ENCODE data around the gene PRR5L. TPM values are rescaled to one million over a fixed set of nuclear protein-coding genes. Genes with fewer than 3 reads are reported as not detected.

Gene PRR5L
- total RNA-seq, 1 donor from 2014 or later, result 3.0 TPM

- DNase-seq (ENCODE audit: low read depth in 2 of 2), result no peak
These were observed 104.8 kb downstream of the PRR5L start for GRCh38 chr11:36400766-36401455.

- peak; percentile 5 to 73 for DNase-seq (ENCODE audit: low read depth in 2 of 2)
These were observed 106.6 kb downstream of the PRR5L start for GRCh38 chr11:36402568-36403170.

DNA sequence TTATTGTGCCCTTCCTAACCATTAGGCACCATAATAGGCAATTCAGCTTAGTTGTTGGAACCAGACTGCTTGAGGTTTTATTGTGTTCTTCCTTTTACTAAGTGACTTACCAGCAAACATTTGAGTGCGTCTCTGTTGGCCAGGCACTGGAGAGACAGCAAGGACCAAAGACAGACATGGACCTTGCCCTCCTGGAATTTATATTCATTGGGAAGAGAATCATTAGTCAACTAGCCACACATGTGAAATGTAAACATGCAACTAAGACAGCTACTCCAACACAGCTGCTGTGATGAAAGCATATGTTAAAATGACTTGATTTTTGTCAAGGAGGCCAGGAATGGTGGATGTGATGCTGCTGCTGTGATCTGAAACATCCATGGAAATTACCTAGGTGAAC is 107.6 kb downstream of the PRR5L start:
- peak in 1 of 2 donors; percentile 31 for DNase-seq (ENCODE audit: low read depth in 2 of 2)

DNA sequence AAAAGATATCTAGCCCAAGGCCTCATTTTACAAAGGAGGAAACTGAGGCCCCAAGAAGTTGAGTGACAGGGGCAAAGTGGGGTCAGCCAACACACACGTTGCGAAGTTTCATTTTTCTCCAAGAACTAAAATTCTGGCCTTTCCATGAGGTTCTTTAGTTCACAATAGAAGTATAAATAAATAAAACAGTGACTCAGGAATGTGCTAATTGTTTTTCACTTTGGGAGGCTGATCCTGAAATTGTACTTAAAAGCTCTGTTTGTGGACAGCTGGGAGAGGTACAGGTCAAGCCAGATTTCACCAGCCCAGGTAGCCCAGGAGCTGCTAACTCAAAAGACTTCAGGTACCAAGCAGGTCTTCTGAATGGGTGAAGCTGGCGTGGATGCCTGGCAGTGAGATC is 108.7 kb downstream of the PRR5L start:
- DNase-seq (ENCODE audit: low read depth in 2 of 2), result peak in 1 of 2 donors; percentile 79

- DNase-seq (ENCODE audit: low read depth in 2 of 2), result peak in 1 of 2 donors; percentile 46
These were observed 109.7 kb downstream of the PRR5L start for GRCh38 chr11:36405585-36406367.

GRCh38 chr11:36407356-36407755 is 111.3 kb downstream of the PRR5L start:
- DNase-seq (ENCODE audit: low read depth in 2 of 2), result no peak

DNA sequence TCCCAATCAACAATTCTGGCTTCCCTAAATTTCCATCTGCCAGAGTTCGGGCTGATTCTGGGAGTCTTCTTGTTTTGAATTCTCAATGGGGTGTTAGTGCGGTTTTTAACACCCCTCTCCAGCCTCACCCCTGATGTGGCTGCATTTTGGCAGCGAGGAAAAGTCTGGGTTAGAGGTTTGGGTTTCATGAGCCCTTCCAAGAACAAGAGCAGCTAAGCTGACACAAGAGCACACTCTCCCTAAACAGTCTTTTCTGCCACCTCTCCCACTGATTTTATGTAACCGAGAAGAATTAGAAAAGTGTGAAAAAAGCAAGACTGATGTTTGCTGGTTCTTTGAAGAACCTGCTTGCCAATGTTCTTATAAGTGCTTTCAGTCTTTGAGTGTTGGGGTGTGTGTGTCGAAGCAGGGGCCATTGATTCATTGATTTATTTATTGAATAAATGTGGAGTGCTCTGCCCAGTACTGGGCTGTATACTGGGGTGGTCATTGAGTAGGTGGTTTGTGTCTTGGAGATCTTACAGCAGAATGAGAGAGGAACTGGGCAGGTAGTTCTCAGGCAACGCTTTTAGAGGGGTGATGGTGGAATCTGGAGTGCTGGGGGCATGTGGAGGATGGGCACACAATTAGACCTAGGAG is 112.5 kb downstream of the PRR5L start:
- no peak for DNase-seq (ENCODE audit: low read depth in 2 of 2)

DNA sequence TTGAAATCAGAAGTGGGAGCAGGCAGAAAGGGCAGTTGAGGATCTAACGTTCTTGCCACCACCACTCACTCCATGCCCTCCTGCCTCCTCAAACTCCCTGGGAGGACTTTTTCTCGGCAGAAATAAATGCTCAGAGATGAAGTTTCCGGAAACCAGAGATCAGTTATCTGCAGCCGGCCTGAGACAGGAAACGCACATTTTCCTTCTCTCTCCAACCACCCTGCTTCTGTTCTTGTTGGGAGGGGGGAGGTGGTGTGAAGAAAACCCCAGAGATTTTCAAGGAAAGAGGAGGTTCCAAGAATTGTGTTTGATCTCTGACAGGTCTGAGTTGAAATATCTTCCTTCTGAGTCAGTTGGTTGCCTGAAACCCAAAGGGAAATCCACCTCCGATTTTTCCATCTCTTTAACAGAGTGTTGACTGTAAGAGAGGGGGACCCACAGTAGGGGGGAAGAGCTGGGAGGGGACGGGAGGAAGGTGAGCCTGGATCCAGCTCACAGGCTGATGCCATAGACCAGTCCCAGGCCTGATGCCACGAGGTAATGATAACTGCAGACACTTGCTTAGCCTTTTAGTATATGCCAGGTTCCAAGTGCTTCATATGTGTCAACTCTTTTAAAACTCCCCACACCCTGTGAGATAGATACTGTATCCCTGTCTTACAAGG is 113.2 kb downstream of the PRR5L start:
- DNase-seq (ENCODE audit: low read depth in 2 of 2), result peak in 1 of 2 donors; percentile 92

- DNase-seq (ENCODE audit: low read depth in 2 of 2), result peak; percentile 5 to 90
These were observed 115.1 kb downstream of the PRR5L start for GRCh38 chr11:36411202-36411640.

- DNase-seq (ENCODE audit: low read depth in 2 of 2), result peak in 1 of 2 donors; percentile 64
These were observed 116.8 kb downstream of the PRR5L start for GRCh38 chr11:36412781-36413383.

- DNase-seq (ENCODE audit: low read depth in 2 of 2), result no peak
These were observed 121.1 kb downstream of the PRR5L start for GRCh38 chr11:36417154-36417553.

GRCh38 chr11:36419791-36420424 is 123.8 kb downstream of the PRR5L start:
- DNase-seq (ENCODE audit: low read depth in 2 of 2), result no peak

- DNase-seq (ENCODE audit: low read depth in 2 of 2), result no peak
These were observed 125.6 kb downstream of the PRR5L start for GRCh38 chr11:36421546-36422155.

- no peak for DNase-seq (ENCODE audit: low read depth in 2 of 2)
These were observed 129.5 kb downstream of the PRR5L start for GRCh38 chr11:36425561-36426081.

- no peak for DNase-seq (ENCODE audit: low read depth in 2 of 2)
These were observed 130.2 kb downstream of the PRR5L start for GRCh38 chr11:36426226-36426848.

DNA sequence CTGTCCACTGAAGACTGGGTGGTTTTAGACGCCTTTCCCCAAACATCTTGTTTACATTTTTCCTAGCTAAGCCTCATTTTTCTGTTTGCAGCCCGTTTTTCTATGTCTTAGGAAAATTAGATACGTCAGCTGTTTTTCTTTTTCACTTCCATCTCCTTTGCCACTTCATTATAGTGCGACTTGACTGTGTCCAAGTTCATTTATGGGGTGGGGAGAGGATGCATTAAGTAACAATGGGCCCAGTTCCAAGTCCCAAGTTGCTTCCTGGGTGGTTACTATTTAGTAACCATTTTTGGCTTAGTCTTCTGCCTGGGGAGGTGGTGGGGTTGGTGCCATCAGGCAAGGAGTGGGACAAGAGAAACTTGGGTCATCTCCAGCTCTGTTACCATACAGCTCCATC is 131.0 kb downstream of the PRR5L start:
- no peak for DNase-seq (ENCODE audit: low read depth in 2 of 2)

GRCh38 chr11:36427876-36428275 is 131.8 kb downstream of the PRR5L start:
- DNase-seq (ENCODE audit: low read depth in 2 of 2), result no peak

DNA sequence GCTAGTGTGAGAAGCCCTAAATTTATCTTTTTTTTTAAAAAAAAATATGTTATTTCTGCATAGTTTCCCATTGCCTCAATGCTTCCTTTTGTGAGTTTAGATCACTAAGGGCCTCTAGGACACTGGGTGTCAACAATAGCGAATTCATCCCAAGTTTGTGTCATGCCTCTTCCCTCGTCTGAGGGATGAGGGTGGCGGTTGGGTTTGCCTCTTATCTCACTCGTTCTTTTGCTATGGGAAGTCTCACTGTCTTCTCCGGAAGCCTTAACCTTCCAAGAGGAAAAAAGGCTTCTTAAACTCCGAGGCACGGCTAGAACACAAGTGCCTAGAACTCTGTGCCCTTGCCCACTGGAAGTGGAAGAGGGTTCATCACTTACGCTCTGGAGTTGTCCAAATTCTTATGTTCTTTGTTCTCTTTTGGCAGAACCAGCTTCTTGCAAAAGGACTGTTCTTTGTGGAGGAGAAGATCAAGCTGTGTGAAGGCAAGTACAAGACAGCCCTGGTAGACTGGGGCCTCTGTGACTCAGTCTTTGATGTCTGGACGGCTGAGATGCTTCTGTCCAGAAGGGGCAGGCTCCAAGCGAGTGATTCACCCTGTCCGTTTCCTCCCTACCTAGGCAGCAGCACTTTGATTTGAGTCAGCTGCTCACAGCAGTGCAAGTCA is 135.5 kb downstream of the PRR5L start:
- peak; percentile 17 to 98 for DNase-seq (ENCODE audit: low read depth in 2 of 2)

- no peak for DNase-seq (ENCODE audit: low read depth in 2 of 2)
These were observed 136.0 kb downstream of the PRR5L start for GRCh38 chr11:36432093-36432469.
